ENCODE data around the gene ACSM6.
A peak's percentile ranks its signal among the peaks of the same experiment; 100 is the strongest.
"Not testable (repeated sequence)": the region's sequence is repeated elsewhere in the genome, so short reads cannot be mapped to it uniquely, and the experiment has no call there.

Gene ACSM6

DNA sequence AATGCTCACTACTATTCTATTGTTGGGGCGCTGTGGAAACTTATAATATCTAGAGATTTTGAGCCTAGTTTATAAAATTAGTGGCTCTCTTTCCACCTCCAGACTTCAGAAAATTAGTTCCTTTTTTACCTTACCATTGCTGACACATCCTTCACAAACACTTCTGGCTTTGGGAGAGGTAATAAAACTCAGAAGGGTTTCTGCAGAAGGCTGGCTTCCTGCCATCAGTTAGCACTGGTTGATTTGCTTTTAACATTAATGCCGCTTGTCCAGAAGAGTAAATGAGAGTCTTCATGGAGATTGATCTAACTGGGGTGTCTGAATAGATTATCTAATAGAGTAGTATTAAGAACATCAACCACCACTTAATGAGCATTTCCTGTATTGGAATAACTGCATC lies 20.3 kb downstream of the ACSM6 start:
- no peak for DNase-seq (ENCODE audit: extremely low read depth in 1 of 2, low read depth in 1 of 2)

DNA sequence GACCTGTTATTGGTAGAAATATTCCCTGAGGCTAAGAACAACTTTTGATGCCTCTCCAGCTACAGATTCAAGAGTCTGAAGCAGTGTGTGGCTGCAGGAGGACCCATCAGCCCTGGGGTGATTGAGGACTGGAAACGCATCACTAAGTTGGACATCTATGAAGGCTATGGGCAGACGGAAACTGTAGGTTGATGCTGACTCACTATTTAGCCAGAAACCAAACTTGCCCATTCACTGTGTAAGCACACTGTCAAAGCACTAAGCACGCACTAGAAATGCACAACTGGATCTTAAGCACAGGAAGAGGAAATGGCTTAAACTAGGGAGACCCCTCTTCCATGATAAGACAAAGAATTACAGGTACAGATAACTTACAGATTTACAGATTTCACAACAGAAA lies 20.8 kb downstream of the ACSM6 start:
- DNase-seq (ENCODE audit: extremely low read depth in 1 of 2, low read depth in 1 of 2), result no peak

DNA sequence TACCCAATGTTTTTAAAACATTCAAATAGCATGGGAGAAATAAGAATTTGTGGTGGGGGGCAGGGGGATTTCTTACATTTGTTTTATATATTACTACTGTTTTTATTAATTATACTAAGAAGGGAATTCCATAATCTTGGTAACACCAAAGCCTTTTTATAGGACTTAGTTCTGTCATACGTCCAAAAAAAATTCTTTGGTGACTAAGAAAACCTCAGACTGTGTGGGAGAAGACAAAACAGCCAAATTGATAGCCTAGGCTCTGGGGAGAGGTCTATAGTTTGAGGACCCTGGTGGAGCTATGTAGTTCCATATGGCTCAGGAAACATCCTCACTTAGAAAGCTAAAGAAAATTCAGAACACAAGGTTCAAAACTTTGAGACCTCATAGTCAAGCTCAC lies 23.4 kb downstream of the ACSM6 start:
- no peak for DNase-seq (ENCODE audit: extremely low read depth in 1 of 2, low read depth in 1 of 2)

DNA sequence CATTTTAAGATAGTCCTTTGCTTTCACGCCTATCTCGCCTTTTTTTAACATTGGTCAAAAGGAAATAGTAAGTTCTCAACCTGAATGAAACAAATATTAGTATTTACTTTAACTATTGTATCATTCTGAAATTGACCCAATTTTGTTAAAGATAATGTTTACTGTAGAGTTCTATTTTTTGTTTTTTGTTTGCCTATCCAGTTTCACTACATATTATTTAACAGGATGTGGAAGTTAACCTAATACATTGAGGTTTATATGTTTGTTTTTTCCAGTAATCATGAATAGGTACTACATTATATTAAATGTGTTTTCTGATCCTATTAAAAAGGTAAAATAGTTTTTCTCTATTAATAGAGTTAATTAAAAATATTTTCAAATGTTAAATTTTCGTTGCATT lies 26.5 kb downstream of the ACSM6 start:
- no peak for DNase-seq (ENCODE audit: extremely low read depth in 1 of 2, low read depth in 1 of 2)

DNA sequence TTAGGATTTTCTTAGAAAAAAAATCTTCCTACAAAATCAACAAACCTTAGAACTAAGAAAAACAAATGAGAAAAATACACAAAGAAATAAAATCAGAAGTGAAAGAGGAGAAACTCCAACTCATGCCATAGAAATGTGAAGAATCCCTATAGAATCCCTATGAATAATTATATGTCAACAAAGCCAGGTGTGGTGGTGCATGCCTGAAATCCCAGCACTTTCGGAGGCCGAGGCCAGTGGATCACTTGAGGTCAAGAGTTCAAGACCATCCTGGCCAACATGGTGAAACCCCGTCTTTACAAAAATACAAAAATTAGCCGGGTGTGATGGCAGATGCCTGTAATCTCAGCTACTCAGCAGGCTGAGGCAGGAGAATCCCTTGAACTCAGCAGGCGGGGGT lies 27.1 kb downstream of the ACSM6 start:
- DNase-seq (ENCODE audit: extremely low read depth in 1 of 2, low read depth in 1 of 2), result no peak

DNA sequence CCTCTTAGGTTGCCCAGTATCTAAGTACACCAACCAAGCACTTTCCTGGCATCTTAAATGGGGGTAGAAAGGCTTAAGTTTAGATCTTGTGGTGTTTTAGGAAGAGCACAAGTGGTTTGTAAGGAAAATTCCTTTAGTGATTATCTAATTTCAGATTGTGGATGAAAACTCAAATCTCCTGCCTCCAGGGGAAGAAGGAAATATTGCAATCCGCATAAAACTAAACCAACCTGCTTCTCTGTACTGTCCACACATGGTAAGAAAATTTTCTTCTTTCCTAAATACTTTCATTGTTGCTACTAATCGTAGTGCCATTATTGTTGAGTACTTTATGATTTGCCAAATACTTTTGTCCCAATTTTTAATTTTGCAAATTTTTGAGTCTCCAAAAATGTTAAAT lies 31.1 kb downstream of the ACSM6 start:
- no peak for DNase-seq (ENCODE audit: extremely low read depth in 1 of 2, low read depth in 1 of 2)

DNA sequence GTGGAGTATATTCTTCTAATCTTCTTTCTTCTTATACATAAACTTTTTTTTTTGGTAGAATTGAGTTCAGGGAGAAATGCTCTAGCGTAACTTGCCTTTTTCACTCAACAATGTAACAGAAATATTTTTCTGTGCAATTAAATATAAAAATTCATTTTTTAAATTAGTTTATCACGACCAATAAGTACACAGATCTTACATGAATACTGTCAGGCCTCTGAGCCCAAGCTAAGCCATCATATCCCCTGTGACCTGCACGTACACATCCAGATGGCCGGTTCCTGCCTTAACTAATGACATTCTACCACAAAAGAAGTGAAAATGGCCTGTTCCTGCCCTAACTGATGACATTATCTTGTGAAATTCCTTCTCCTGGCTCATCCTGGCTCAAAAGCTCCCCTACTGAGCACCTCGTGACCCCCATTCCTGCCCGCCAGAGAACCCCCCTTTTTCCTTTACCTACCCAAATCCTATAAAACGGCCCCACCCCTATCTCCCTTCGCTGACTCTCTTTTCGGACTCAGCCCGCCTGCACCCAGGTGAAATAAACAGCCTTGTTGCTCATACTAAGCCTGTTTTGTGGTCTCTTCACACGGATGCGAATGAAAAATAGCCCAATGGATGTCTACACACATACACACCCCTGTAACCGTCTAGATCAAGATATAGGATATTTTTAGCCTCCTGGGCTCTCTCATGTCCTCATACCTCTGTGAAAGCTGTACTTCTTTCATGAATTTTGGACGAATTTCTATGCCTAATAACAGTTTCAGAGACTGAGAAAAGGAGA lies 35.1 kb downstream of the ACSM6 start:
- DNase-seq (ENCODE audit: extremely low read depth in 1 of 2, low read depth in 1 of 2), result not testable (repeated sequence)

DNA sequence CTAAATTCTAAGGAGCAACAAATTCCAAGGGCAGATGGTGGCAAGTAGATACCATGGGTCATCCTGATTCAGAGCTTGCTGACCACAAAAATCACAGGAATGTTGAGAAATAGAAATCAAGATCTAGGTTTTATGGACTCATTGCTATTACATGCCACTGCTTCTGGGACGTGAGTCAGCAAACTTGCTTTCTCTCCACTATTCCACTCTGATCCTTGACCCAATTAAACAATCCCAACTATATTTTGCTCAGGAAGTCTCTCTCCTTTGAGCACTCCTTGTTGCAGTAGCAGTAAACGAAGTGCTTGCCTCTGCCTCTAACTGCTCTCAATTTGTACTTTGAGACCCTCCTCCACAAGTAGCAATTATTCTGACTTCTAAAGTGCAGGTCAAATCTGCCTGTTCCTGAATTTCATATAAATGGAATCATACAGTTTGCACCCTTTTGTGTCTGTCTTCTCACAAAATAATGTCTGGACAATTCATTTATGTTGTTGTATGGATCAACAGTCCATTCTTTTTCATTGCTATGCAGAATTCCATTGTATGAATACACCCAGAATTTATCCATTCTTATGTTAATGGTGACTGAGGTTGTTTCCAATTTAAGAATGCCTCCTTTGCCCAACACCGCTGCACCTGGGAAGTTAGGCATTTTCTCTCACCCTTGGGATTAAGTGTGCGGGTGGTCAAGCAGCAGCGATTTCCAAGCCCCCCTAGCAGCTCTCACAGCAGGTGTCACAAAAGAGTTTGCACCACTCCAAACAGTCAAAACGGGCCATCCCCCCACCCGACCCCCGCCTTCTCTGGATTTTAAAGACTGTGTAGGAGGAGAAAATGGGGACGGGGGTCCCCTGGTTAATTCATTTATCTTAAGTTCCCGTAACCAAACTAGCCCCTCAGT lies 35.9 kb downstream of the ACSM6 start:
- DNase-seq (ENCODE audit: extremely low read depth in 1 of 2, low read depth in 1 of 2), result no peak

DNA sequence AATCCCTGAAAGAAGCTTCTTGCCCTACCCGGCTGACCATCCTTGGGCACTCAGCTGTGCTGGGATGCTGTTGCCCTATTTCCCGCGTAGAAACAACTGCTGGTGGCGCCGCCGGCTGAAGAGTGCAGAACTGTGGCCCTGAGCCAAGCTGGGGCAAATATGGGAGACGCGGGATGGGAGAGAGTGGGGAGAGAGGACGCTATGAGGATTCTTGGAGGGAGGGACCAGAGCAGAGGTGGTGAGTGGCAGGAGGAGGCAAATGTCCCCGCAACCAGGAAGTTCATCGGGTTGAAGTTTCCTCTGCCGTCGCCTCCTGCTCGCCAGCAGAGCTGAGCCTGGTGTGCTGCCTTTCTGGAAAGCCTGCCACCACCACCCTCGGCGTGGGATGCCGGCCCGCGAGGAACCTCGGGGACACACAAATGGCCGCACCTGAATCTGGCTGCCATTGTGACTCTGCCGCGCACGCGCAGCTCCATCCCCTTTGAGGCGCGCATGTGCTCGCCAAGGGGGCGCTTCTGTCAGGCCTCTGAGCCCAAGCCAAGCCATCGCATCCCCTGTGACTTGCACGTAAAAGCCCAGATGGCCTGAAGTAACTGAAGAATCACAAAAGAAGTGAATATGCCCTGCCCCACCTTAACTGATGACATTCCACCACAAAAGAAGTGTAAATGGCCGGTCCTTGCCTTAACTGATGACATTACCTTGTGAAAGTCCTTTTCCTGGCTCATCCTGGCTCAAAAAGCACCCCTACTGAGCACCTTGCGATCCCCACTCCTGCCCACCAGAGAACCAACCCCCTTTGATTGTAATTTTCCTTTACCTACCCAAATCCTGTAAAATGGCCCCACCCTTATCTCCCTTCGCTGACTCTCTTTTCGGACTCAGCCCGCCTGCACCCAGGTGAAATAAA lies 36.9 kb downstream of the ACSM6 start:
- peak; percentile 13 to 23 for DNase-seq (ENCODE audit: extremely low read depth in 1 of 2, low read depth in 1 of 2)

DNA sequence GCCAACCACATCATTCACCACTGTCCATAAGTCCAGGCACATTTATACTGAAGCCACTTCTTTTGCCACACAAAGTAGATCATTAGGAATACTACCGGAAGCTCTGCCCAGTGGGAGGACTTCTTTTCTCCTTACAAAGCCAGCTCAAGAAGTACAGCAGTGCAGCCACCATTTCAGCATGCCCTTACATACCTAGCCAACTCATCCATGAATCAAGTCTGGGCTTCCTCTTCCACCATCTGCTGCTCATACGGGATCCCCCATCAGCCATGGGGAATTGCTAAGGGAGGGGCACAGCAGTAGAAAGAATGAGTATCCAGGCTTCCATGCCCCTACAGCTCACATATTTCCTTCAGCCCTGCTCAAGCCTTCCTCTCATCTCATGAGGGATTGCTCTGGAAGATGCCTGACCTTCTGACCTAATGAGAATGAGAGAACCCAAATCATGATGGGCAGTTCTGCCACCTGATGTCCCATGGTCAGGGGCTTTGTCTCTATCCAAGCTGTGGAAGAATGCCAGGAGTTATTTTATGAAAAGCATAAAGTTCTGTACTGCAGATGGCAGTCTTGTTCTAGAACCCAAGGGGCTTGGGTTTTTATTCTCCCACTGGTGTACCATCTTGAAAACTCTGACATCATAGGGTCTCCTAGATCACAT lies 39.5 kb downstream of the ACSM6 start:
- DNase-seq (ENCODE audit: extremely low read depth in 1 of 2, low read depth in 1 of 2), result no peak

DNA sequence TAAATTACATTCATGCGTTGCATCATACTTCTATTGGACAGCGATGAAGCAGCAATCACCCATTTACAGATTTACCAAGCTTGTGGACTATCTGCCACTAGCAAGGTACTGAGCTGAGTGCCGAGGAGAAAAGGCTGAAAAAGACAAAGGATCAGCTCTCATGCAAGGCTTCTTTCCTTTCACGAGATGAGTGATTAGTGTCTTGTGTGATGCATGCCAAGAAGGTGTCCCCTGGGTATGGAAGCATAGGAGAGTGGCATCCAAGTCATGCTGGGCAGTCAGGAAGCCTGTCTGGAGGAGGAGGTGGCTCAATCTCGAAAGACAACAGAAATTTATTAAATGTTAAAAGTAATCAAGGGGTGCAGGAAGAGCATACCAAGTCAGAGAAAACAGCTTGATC lies 40.9 kb downstream of the ACSM6 start:
- DNase-seq (ENCODE audit: extremely low read depth in 1 of 2, low read depth in 1 of 2), result no peak

DNA sequence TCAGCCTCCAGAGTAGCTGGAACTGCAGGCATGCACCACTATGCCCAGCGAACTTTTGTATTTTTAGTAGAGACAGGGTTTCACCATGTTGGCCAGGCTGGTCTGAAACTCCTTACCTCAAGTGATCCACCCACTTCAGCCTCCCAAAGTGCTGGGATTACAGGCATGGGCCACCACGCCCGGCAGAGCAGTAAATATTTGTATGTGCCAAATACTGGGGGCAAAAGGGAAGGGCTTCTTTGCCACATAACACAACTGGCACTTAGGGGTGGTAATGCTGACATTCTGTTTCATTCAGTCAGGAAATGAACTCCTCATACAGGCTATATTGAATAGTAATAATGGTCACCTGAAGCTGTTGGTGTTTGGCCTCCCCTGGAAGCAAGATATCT lies 41.6 kb downstream of the ACSM6 start:
- no peak for DNase-seq (ENCODE audit: extremely low read depth in 1 of 2, low read depth in 1 of 2)

DNA sequence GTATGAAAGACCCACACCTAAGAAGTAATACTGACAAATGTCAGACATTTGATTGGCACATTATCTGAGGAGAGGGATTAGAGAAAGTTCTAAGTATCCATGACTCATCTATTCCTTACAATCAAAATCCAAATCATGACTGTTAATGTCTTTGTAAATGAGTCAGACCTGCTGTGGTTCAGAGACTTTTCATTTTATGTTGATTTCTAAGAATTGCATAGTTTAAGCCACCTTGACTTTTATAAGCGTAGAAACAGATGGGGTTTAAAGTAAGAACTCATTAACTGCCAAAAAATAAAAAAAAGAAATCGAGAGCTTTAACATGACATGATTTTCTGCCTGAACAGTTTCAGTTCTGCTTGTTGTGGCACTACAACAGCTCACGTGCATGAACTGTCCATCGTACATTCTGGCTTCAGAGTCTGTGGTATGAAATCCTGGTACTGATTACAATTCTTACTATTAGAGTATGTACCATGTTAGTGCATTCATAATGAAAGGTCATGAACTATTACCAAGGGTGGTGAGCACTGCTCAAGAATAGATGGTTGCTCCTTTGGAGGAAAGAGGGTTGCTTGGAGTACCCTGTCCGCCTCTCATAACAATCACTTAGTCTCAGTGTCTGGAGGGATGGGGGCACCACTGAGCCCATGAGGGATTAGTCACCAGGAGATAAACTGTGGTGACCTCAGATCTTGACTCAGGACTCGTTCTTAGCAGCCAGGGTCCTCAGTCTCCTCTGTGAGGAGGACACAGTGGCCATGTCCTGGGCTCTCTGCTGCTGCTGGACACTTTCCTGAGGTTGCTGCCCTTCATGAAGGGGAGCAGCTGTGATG lies 42.2 kb downstream of the ACSM6 start:
- no peak for DNase-seq (ENCODE audit: extremely low read depth in 1 of 2, low read depth in 1 of 2)

DNA sequence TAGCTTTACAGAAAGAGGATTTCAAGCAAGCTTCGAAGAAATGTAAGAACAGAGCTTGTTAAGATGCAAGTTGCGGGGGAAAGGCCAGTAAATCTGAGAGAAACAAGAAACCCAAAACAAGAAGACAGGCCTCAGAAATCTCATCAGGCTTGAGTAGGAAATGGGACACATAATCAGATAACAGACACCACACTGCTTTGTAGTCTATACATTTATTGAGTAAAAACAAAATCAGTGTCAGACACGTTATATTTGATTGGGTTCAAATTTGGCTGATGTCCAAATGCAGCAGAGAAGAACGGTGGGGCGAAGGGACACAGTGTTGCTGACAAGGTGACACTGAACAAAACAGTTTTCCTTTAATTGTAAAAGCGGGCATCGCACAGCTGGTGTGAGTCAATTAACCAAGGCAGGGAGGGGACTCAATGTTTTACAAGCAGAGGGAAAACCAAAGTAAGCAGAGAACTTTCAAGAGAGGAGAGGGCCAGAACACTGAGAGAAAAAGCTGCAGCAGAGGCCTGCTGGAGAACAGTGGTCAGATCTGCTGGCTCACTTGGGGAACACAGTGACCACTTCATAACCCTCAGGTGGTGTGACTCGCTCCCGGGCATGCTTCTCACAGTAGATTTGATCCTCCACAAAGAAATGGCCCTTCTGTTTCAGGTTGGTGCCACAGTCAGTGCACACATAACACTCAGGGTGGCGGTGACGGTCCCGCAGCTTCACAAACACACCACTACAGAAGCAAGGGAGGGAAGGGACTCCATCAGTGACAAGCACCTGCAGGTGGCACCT lies 43.5 kb downstream of the ACSM6 start:
- DNase-seq (ENCODE audit: extremely low read depth in 1 of 2, low read depth in 1 of 2), result no peak

DNA sequence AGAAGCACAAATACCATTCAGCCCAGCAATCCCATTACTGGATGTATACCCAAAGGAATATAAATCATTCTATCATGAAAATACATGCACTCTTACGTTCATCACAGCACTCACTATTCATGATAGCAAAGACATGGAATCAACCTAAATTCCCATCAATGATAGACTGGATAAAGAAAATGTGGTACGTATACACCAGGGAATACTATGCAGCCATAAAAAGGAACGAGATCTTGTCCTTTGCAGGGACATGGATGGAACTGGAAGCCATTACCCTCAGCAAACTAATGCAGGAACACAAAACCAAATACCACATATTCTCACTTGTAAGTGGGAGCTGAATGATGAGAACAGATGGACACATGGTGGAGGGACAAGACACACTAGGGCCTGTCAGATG lies 46.1 kb downstream of the ACSM6 start:
- not testable (repeated sequence) for DNase-seq (ENCODE audit: extremely low read depth in 1 of 2, low read depth in 1 of 2)

DNA sequence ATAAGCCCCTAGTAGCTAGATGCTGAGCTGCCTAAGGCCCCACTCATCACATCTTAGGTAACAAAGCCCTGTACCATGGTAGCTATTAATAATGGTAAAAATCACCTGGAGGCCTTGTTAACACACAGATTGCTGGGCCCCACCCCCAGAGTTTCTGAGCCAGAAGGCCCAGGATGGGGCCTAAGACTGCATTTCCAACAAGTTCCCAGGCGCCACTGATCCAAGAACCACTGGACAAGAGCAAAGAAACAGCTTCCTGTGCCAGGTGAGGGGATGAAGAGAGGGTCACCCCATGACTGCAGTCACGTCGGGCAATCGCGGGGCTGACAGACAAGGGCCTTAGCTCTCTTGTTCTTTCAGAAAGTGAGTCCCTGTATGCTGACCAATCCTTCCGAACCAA lies 46.8 kb downstream of the ACSM6 start:
- DNase-seq (ENCODE audit: extremely low read depth in 1 of 2, low read depth in 1 of 2), result no peak

DNA sequence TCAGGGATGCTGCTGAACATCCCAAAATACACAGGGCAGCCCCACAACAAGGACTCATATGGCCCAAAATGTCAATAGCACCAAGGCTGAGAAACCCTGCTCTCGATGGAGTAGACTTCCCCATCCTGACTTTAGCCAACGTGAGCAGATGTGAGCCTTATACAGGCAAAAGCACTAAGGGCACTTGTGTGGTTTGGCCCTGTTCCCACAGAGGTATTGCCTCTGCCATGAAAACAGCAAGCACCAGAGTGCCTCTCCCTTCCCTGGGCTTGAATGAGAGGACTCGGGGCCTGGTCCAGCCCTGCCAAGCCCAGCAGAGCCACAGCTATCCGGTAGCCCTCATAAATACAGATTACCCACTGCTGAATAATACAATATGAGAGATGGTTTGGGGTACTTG lies 47.5 kb downstream of the ACSM6 start:
- DNase-seq (ENCODE audit: extremely low read depth in 1 of 2, low read depth in 1 of 2), result no peak

DNA sequence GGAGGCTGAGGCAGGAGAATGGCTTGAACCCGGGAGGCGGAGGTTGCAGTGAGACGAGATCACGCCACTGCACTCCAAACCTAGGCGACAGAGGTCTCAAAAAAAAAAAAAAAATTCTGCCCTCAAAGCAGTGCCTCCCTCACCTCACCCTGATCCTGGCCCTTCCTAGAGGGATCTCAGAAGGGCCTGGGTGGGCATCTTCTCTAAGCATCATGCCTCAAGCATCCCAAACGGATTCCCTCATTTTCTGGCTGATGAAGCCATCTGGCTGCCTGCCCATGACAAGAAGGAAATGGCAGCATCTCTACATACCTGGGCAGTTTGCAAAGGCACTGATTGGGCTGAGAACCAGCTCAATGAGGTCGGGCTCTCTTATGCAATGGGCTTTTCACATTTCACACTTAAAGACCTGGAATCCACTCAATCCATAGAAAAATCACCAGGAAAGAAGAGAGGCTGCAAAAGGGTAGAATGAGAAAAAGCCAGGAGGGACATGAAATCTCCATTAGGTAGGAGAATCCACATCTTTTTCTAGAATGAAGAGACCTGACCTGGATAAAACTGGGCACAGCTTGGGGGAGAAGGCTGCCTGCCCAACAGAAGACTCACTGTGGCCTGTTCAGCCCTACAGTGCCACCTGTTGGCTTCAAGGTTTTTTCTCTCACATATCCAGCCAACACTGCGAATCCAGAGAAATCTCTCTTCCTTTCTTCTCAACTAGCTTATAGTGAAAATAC lies 48.7 kb downstream of the ACSM6 start:
- DNase-seq (ENCODE audit: extremely low read depth in 1 of 2, low read depth in 1 of 2), result no peak
